Endothelial cell of umbilical vein (primary cell): ENCODE measurements around the gene MMRN1.

Source experiments
- CTCF ChIP-seq, 2 donors: IDR thresholded peaks; 1 replicate in 1 of 2; 2 replicates in 1 of 2; pipeline ENCODE4 v1.5.1; 2011; ENCODE audit warnings: low read length in 2 of 2, mild to moderate bottlenecking in 2 of 2, moderate library complexity in 2 of 2, control low read depth in 1 of 2, inconsistent platforms in 1 of 2, low read depth in 1 of 2; ENCODE audit not compliant: insufficient read depth in 1 of 2; ENCODE audit errors: extremely low read depth in 1 of 2
- EZH2 ChIP-seq: IDR thresholded peaks from 2 replicates; pipeline ENCODE4 v1.6.1; 2012; ENCODE audit warnings: borderline replicate concordance, low read depth, mild to moderate bottlenecking, moderate library complexity, low read length, inconsistent platforms; ENCODE audit not compliant: severe bottlenecking
- GATA2 ChIP-seq: IDR thresholded peaks from 2 replicates; pipeline ENCODE4 v1.7.0; 2011; ENCODE audit warnings: low read depth, mild to moderate bottlenecking, moderate library complexity, mixed read lengths, low read length; ENCODE audit not compliant: insufficient read length, insufficient read depth
- POLR2A ChIP-seq: IDR thresholded peaks from 2 replicates; pipeline ENCODE4 v1.6.1; 2012; ENCODE audit warnings: low read depth, mild to moderate bottlenecking, control low read depth, low read length

GRCh38 chr4:89876548-89876947, 18.1 kb upstream of the MMRN1 start:
- TF ChIP-seq EZH2 (no peak), CTCF (IDR thresholded peaks at IDR 0.05; ENCODE audit: extremely low read depth in 1 of 2, insufficient read depth in 1 of 2, low read depth in 1 of 2, low read length in 2 of 2) (no peak), POLR2A (no peak), GATA2 (no peak)
